NCI-H748 (cell line): Measurements from ENCODE around the gene PRLH.

Source experiments
- DNase-seq: peaks from one replicate; lab custom pipeline; 2025; ENCODE audit not compliant: unreplicated experiment; lab: John Stamatoyannopoulos, UW

The PRLH gene, protein sequence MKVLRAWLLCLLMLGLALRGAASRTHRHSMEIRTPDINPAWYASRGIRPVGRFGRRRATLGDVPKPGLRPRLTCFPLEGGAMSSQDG

DNA sequence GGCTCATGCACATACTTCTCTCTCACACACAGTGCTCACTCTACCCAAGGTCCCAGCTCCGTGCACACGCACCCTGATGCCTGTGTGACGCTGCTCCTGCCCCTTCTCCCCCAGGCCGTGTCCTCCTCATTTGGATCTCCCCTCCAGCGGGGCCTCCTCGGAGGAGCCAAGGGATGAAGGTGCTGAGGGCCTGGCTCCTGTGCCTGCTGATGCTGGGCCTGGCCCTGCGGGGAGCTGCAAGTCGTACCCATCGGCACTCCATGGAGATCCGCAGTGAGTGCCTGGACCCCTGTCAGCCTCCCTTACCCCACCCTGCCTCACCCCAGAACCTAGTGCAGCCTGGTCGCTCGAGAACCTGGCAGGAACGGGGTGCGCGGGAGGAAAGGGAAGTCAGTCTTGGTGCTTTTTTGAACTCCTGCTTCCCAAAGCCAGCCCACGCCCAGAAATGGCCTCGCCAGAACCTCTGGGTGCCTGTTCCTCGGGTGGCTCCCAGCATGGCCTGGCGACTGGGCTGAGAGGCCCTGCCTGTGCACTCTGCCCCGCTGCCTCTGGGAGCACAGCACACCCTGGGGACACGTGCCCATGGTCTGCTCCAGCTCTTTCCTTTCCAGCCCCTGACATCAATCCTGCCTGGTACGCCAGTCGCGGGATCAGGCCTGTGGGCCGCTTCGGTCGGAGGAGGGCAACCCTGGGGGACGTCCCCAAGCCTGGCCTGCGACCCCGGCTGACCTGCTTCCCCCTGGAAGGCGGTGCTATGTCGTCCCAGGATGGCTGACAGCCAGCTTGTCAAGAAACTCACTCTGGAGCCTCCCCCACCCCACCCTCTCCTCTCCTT lies at the start of gene PRLH:
TSS of gene PRLH (plus strand) at position 174 of the 835 bp plus-strand sequence. CDS start at position 174, 0 bp downstream.
- no peak for DNase-seq

DNA sequence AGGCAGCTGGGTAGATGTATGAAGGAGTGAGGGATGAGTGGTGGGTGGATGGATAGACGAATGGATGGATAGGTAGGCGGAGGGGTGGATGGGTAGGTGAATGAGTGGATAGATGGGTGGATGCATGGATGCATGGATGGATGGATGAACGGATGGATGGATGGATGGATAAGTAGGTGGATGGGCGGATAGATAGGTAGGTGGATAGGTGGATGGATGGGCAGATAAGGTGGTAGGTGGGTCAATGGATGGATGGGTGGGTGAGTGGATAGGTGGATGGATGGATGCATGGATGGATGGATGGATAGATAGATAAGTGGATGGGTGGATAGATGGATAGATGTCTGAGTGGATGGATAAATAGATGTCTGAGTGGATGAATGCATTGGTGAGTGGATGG lies 49.2 kb upstream of the PRLH start:
- DNase-seq, result no peak

DNA sequence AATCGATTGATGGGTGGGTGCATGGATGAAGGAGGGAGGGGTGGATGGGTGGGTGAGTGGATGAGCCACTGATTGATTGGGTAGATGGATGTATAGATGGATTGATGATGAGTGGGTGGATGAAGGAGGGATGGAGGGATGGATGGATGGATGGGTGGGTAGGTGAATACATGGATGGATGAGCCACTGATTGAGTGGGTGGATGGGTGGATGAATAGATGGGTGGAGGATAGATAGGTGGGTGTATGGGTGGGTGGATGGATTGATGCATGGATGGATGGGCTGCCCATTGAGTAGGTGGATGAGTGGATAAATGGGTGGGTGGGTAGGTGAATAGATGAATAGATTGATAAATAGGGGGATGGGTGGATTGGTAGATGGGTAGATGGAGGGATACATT lies 48.4 kb upstream of the PRLH start:
- DNase-seq, result no peak

DNA sequence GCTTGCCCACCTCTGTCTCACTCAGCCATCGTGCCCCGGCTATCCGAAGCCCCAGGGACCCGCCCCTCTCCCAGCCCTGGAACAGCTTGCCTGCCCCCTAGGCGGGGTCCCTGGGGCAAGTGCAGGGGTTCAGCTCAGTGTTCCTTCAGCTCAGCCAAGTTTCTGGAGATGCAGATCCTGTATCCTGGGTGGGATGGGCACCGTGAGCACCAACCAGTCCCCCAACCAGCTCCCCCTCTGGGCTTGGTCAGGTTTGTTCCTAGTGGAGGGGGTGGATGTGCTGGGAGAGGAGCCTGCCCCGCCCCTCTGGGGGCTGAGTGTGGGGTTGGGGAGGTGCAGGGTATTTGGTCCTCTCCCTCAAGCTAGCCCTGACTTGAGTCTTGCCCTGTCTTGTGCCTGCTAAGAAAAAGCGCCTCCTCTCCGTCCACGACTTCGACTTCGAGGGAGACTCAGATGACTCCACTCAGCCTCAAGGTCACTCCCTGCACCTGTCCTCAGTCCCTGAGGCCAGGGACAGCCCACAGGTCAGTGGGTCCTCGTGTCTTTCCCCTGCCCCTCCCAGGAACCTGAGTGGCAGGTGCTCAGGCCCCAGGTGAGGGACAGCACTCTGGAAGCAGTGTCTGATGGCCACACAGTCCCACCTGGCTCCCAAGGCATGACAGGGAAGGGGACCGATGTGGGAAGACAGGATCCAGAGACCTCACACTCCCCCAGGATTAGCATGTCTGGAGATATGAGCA lies 46.7 kb upstream of the PRLH start:
- DNase-seq, result no peak

DNA sequence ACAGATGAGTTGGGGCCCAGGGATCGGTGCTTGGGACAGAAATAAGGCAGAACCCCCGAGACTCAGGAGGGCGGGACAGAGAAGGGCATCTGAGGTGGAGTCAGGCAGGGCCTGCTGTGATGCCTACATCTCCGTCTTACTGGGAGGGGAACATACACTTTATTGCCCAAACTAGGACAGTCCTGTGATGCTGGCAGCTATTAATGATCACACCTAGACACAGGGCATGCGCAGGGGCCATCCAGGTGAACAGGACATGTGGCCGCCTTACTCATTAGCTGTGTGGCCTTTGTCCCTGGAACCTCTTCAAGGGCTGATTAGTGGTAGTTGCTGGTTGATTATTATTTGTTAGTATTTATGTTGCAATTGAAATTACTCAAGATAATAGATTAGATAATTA lies 46.1 kb upstream of the PRLH start:
- DNase-seq, result no peak

DNA sequence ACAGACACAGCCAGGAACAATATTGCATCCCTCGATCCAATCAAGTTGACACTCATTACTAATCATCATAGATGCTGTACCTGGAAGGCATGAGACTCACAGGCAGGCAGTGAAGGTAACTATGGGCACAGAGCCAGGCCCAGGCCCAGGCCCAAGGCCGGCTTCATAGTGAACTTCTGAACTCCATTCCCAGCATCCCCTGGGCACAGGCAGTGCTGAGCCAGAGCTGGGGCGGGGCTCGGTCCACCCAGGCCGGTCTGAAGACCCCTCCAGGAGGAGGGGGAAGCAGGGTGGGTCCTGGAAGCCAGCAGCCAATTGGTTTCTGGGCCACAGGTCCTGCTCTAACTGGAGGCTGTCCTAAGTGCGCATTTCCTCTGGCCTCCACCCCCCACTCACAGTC lies 41.7 kb upstream of the PRLH start:
- no peak for DNase-seq

DNA sequence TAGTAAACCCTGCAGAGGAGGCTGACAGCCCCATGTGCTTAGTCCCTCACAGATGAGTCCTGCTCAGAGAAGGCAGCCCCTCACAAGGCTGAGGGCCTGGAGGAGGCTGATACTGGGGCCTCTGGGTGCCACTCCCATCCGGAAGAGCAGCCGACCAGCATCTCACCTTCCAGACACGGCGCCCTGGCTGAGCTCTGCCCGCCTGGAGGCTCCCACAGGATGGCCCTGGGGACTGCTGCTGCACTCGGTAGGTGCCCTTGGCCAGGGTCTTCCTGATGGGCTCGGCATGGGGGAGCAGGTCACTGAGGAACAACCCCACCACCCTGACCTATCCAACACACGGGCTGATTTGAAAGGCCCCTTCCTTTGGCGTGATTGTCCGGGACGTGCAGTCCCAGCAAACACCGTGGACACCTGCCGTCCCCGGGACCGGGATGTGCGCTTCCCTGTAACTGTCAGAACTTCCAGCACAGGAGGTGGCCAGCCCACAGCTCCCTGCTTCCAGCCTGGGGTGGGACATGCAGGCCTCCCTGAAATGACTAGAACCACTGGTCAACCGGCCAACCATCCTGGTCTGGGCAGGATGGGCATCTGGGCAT lies 40.7 kb upstream of the PRLH start:
- no peak for DNase-seq

DNA sequence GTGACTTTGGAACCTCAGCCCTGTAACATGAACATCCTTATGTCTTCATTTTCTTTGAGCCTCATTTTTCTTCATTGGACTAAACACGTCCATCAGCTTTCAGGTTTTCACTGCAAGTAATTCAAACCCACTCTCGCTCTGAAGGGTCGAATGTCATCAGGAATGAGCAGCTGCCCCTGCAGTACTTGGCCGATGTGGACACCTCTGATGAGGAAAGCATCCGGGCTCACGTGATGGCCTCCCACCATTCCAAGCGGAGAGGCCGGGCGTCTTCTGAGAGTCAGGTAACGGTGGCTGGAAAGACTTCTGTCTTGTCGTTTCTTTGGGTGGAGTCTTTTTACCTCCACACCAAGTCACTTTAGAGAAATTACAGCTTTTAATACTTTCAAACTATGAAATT lies 39.1 kb upstream of the PRLH start:
- DNase-seq, result no peak

DNA sequence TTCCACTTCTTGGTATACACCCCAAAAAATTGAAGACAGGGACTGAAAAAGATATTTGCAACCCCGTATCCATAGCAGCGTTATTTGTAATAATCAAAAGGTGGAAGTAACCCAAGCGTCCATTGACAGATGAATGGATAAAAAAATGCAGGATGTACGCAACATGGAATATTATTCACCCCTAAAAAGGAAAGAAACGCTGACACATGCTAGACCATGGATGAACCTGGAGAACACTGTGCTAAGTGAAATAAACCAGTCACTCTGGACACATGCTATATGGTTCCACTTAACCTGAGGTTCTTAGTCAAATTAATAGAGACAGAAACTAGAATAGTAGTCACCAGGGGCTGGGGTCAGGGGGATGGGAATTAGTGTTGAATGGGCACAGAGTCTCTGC lies 38.6 kb upstream of the PRLH start:
- DNase-seq, result no peak

DNA sequence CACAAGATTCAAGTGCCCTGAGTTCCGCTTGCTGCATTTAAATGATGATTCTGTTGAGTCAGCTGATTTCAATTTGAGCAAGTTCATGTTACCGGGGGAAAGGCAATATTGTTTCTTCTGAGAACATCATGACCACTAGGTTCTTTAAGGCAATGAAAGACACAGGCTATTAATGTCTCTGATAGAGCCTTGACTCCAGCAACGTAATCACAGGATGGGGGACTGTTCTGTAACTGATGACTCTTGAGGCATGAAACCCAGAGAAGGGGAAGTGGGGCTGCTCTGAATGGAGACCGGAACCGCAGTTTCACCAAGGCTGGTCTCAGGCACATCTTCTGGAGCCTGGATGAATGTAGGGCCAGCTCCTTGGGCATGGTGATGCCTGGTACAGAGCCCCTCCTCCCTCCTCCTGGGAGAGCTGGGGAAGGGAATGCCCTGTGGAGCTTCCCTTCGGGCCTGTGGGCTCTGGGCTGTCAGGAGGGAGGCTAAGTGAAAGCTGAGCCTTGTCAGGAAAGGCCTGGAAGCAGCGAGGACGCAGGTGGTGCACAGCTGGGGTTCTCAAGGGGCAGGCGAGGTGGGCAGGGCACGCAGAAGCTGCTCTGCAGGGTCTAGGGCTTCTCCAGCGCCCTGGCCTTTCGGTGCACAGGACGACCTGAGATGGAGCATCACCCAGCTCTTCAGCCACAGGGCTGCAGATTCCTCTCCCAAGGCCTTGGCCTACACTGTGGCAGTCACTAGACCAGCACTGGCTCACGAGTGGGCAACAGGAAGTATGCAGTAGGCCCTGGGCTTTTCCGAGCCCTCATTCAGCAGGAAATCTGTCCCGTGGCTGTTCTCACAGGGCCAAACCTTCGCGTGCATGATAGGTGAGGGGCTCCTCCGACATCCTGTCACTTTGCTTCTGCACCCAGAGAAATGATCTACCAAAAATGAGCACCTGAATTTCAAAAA lies 36.6 kb upstream of the PRLH start:
- no peak for DNase-seq

DNA sequence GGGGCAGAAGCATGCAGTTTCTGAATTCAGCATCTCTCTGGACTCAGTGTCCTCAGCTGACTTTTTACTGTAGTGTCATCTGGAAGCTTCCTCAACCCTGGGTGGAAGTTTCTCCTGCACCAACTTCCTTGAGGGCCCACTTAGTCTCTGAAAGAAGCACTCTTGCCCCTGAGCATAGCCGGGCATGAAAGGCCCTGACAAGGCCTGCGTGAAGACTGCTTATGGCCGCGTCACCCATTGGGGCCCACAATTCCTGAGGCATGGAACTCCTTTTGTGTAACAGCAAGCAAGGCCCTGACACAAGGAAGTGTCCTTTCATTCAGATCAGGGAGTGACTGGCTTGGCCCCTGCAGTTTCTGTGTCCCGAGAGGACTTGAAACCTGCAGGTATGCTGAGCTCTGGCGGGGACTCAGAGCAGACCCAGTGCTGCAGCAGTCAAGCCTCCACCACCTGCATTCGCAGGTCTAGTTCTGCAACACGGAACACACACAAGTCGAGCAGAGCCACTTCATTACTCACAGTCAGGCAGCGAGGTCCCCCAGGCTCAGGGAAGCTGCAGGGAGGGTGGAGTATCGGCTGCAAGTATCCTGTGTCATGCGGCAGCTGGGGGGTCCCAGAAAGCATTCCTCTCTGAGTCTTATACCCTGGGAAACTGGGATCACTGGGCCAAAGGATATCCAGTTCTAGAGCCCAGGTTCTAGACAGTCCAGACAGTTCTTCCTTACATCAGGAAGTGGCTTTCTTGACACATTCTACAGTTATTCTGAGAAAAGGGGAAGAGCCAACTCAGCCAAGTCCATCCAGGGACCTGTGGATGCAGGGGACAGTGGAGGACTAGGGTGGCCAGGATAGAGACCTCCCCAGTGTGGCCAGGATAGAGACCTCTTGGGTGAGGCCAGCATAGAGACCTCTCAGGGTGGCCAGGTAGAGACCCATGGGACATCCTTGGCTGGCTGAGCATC lies 35.6 kb upstream of the PRLH start:
- no peak for DNase-seq

DNA sequence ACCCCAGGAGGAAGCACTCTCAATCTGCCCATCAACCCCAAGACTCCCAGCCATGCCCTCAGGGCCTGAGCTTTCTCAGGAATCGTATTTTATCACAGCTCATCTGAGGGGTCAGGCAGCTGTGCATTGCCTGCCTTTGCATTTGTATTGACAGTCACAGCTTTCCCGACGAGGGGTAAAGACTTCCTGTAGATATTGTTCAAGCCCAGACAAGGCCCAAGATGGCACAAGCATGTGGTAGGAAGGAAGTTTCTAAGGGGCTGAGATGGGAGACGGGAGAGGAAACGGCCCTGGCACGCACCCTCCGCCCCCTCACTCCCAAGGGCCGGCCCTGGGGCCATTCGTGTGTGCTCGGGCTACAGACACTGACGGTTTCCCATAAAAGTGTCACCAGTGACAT lies 34.2 kb upstream of the PRLH start:
- DNase-seq, result no peak

DNA sequence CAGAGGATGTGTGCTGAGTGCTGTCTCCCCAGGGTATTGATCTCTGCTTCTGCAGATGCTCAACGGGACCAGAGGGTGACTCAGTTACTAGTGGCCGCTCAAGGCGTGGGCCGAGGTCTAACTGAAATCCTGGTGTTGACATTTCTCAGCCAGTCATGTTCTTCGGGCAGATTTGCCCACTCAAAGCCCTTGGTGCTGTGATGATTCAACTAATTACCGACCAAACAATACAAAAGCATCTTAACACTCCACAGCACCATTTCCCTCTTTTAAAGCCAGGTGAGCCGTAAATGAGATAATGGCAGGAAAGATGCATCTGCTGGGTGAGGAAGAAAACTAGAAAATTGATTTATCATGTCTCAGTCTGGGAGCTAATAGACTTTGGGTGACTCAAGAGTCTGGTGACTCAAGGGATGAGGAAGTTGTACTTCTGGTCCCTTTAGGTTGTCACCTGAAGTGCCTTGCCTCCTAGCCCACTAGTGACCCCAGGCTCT lies 32.7 kb upstream of the PRLH start:
- peak; percentile 91 for DNase-seq

DNA sequence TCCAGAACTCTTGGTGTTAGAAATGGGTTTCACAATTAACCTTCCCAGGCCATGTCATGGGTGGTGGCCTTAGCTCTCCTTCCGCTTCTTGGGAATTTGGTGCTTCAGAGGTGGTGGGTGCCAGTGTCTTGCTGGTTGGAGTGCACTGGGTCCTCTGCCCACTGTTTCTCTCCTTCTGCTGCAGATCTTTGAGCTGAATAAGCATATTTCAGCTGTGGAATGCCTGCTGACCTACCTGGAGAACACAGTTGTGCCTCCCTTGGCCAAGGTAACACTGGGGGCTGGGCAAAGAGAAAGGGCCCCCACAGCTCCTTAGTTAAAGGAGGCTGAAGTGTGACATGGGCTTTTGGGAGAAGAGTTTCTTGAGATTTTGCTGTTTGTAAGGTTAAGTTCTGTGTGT lies 32.0 kb upstream of the PRLH start:
- no peak for DNase-seq

DNA sequence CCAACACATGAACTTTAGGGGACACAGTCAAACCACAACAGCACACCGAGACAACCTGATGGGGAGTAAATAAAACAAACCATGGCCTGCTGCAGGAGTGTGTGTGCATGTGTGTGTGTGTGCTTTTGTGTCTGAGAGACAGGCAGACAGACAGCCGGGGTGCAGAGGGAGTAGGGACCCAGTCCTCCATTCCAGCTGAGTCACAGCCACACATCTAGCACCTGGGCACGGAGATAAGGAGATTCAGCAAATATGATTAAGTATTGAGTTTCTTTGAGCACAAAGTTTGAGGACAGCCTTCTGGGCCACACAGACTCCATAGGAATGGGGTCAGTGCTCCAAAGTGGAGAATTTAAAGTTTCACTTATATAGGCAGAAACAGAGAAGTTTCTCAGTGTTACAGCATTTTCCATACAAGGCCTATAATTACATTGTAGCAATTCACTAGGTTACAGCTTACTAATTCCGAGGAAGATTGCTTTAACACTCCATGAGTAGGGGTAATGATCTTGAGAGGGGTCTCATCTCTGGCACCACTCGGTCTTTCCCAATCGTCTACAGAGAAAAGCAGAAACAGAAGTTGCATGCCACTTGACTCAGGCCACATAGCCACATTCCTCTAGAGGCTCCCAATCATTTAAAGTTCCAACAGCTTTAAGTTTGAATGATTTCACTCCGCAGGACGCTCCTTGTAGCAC lies 30.8 kb upstream of the PRLH start:
- no peak for DNase-seq

DNA sequence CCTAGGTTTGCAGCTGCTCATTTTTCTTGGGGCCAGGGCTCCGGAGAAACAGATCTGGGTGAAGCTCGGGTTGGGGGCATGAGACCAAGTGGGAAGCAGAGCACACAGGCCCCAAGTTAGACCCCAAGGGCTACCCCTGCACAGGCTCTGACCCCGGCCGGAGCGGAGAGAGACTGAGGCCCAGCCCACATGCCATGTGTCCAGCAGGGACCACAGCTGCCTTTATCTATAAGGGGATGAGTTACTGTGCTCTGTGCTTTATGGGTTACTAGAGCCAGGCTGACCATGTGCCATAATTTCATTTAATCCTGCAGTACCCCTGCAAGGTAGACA lies 30.3 kb upstream of the PRLH start:
- DNase-seq, result no peak

DNA sequence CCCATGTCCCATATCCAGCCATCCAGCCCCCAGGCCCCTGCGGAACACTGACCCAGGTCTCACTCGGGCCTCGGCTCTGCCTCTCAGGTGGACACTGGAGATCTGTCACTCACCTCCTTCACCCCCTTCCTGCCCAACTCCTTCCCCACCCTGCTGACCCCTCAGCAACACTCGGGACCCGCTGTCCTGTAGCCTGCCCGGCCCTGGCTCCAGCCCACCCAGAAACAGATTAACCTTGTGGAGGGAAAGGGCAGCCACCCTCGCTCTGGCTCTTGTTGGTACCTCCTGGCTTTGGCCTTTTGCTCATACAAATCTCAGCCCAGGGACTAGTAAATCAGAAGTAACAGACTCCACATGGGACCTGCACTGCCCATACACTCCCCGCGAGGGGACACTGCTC lies 29.8 kb upstream of the PRLH start:
- DNase-seq, result no peak

DNA sequence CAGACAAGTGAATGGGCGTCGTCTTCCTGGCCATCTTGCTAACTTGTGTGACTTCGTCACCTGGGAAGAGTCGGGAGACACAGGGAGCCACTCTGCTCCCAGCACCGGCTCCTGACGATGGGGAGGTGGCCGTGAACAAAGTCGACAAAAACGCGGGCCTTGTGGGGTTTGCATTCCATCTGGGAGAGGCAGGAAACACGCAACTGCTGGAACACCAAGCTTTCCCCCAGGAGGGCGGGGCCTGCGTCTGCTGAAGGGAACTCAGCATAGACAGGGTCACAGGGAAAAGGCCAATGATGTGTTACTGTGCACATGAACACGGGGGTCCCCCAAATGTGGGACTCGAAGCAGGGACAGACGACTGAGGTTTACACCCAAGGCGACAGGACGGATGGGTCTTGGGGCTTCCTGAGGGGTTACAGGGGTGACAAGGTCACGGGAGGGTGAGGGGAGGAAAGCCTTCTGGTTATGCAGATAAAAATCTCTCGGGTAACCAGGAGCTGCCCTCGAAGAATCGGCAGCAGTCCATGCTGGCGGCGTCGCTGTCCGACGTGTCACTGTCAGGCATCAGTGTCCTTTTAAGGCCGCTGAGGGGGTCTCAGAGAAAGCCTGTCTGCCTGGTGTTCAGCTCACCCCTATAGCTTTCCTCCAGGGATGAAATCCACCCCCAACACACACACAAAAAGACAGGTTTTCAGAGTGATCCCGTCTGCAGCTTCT lies 28.2 kb upstream of the PRLH start:
- DNase-seq, result no peak
